GM21390 (cell line): ENCODE measurements around the gene CATSPER3.

Experiments used
- ATAC-seq: cut with Tn5 transposase; IDR thresholded peaks from one replicate; pipeline ENCODE4 v1.9.1; 2021; ENCODE audit not compliant: unreplicated experiment

Gene CATSPER3

DNA sequence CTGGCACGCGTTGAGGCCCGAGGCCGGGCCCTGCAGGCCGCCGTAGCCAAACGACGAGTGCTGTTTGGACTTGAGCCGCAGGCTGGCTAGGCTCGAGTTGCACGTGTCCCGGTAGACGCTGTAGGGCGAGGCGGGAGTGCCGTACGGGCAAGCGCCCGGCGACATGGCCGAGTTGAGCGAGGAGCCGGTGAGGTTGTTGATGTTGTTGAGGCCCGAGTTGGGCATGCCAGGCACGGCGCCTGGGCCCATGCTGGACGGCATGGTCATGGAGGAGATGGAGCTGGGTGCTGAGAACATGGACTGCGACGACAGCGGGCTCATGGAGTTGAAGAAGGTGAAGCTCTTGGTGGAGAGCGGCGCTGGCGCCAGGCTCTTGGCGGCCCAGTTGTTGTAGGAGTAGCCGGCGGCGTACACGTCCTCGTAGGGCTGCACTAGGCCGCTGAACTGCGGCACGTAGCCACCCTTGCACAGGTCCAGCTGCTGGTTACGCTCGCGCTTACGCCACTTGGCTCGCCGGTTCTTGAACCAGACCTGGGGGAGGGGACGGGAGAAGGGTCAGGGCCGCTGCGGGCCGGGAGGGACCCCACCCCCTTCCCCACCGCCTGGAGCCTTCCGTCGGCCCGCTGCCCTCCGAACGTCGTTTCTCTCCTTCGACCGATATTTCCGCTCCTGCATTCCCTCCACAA, 61.2 kb downstream of the CATSPER3 start:
- ATAC-seq = no peak

GRCh38 chr5:135029477-135030122, 61.9 kb downstream of the CATSPER3 start:
- no peak for ATAC-seq

- ATAC-seq = no peak
Observed at GRCh38 chr5:135030123-135030955, 62.6 kb downstream of the CATSPER3 start.

GRCh38 chr5:135030956-135031812, 63.5 kb downstream of the CATSPER3 start:
- no peak for ATAC-seq

DNA sequence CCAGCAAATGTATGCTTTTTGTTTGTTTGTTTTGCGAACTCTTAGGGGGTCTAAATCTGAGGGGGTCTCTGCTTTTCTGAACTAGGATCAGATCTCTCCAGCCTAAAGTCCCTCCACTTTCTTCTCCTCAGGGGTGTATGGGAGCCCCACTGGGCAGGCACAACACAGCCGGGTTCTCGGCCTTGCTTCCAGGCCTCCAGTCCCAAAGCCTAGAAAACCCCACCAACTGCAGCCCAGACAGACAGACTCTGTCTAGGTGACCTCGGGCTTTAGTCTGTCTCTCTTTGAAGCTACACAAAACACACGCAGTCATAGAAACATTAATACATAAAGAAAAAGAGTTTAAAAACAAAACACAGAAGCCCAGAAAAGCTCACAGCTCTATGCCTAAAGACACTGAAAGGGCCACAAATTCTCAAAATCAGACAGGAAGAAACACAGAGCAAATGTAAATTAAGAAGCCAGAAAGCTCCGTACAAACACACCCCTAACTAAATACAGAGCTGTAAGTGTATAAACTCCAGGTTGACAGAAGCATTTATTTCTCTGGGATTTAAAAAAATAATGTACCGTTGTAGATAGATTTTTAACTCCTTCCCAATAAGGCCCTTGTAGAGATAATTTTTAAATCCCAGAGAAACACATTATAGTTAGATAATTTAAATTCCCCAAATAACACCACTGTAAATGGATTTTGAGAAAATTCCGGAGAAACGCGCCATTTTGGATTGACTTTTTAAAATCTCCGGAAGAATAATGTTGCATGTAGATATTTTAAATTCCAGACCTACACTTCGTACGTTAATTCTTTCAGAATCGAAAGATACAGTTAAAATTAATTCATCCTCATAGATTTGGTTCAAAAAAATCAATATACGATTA, 64.3 kb downstream of the CATSPER3 start:
- no peak for ATAC-seq

DNA sequence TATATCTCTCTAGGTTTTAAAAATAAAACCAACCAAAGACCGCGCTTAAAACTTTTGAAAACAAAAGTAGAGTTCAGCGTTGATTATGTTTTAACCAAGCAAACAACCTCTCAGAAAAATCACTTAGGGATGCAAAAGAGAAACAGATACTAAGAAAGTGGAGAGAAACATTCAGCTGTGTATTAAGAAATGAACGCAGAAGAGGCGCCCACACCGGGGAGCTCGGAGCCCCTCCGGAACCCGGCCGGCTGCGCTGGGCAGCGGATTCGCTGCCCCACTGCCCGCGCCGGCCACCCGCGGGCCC, 64.9 kb downstream of the CATSPER3 start:
- no peak for ATAC-seq

DNA sequence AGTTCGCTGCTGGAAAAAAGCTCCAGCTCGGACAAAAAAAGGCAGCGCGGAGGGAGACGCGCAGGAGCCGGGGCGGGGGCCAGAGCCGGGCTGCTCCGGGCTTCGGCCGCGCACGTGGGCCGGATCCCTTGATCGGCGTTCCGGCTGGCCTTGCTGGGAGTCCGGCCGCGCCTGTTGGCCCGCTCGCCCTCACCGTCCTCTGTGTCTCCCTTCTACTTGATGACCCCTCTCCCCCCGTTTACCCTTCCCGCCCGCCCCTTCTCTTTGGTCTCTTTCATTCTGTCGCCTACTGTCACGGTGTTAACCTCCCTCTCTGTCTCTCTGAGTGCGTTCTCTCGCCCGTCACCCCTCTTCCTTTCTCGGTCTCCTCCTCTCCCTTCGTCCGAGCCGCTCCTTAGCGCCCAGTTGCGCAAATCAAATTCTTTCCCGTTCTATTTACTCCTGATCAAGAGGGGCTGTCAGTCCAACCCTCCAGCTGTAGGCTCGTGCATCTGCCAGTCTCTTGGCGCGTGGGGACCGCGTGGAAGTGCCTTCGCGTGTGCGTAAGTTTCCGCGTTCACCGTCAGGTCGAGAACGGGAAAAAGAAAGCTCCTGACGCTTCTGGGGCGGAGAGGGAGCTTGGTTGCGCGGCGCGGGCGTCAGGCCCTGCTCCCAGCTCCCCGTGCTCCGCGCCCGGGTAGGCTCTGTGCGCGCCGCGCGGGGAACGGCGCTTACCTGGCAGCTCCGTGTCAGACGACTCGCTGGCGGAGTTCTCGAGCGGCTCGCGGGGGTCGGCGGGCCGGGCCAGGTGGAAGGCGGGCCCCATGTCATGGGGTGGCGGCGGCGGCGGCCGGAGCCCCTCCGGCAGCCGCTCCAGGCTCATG, 65.5 kb downstream of the CATSPER3 start:
- ATAC-seq = no peak

- no peak for ATAC-seq
Observed at GRCh38 chr5:135033901-135034235, 66.2 kb downstream of the CATSPER3 start, which contains the start of gene PITX1. Gene PITX1 (minus strand): TSS chr5:135034228. CDS start chr5:135033881, 347 bp downstream.

DNA sequence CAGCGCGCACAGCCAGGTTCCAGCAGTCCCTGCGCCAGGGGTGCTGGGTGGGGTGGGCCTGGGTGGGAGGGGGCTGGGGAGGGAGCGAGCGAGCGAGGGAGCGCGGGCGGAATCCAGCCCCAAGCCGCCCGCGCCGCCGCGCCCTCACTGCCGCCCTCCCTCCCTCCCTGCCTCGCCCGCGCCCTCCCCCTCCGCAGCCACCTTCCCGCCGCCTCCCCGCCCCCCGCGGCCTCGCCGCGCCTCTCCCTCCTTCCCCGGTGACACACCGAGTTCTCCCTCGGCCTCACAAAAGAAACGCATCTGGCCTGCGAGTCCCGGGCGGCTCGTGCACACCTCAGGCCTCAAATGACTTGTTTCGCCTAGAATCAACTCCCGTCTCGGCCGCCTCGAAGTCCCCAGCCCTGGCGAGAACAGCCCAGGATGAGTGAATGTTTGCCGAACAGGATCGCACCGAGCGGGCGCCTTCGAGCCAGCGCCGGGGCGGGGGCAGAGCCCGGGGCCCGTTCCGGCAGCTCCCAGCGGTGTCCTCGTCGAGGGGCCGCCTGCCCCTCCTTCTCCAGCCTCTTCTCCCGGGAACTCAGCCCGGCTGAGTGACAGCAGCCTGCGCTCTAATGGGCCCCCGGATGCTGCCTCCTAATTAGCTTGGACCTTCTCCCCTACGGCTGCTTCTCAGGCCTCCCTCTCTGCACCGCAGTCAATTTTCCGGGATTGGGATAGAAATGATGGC, 66.7 kb downstream of the CATSPER3 start:
- ATAC-seq = no peak

DNA sequence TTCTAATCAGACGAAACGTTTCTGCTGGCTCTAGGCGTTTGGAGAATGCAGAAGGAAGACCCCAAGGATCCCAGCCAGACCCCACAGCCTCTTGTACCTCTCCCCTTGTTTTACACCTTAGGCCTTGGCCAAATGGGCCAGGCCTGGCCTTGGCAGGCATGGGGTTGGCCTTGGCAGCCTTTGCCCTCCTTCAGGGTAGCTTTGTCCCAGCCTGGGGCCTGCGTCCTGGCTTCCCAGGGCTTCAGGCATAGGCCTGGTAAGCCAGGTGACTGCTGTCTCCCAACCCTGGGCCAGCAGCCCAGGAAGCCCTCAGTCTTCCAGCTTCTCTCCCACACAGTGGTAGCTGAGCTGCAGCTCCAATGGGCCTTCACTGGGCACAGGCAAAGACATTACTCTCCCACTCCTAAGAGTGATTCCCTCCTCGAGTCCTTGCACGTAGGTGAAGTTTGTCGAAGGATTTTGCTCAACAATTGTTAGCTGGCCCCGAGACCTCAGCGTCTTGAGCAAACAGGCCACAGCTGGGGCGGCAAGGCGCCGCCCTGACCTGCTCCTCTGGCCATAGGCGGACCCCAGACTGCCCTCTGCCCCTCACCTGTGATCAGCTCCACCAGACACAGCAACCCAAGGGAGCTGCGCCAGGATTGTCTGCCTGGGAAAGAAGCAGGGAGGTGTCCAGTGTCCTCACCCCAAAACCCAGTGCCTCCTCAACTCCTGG, 67.4 kb downstream of the CATSPER3 start:
- ATAC-seq = no peak

DNA sequence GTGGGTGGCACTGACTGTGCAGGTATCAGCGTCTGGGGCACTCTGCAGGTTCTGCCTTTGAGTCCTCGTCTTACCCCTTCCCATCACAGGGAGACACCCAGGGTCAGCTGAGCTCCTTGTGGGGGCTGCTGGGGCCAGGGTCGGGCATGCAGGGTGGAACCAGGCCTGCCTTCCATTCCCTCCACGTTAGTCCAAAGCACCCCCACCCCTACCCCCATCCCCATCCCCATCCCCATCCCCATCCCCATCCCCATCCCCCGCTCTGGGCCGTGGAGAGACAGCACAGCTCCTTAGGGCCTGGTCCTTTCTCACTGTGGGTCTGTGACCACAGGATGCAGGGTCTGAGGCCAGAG, 67.9 kb downstream of the CATSPER3 start:
- ATAC-seq = no peak

GRCh38 chr5:135036405-135036804, 68.7 kb downstream of the CATSPER3 start:
- ATAC-seq = no peak

DNA sequence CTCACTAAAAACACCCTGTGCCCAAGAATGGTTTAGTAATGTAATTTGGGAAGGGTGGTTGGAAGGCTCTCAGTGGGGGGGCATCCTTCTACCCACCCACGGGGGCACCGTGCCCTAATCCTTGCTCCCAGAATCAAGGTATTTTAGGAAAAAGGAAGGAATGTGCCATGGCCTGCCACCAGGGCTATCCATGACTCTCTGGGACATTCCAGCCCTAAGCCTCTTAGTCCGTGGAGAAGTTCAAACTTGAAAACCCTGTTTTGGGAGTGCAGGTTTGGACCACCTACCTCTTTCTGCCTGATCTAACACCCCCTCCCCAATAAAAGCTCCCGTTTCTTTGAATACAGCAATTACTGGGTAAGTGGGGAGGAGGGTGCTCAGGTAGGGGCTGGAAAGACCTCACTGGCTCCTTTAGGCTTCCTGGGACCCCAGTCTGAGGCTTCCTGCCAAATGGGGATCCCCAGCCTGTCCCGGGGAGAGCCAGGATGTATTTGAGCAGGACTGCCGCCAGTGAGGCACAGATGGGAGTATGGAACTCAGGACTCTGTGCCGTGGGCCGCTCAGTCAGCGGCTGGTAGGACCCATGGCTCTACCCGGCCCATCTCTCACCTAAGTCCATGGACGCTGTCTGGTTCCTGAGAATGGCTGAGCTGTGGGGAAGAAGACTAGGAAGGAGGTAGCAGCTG, 70.0 kb downstream of the CATSPER3 start:
- no peak for ATAC-seq

DNA sequence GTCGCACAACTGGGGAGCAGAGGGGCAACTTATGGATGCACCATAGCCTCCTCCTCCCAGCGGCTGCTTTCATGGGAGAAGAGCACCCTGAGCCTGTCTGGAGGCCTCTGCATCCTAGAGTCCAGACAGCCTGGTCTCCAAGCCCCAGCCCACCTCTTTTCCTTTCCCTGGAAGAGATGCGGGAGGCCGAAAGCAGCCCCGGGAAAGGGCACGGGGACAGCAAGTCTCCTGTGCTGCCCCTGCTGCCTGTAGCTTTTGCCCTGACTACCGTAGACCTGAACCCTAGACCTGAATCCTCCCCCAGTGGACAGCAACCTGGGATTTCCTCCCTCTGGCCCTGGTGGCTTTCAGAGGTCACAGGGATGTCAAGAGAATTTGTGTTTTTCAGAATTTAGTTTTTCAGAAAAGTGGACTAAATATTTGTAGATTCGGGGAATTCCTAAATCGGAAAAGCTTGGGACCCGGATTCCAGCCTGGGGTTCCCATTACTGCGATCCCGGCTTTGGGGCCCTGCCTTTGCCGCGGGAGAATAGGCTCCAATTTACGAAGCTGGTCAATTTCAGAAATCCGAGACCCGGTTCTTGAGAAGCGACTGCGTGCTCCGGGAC, 70.6 kb downstream of the CATSPER3 start:
- no peak for ATAC-seq

- no peak for ATAC-seq
Observed at GRCh38 chr5:135038813-135039270, 71.1 kb downstream of the CATSPER3 start.

GRCh38 chr5:135039271-135040033, 71.7 kb downstream of the CATSPER3 start:
- ATAC-seq = no peak
